Measurements from ENCODE around the gene RBFOX1. TPM values are rescaled to one million over a fixed set of nuclear protein-coding genes. Genes with fewer than 3 reads are reported as not detected.

The RBFOX1 gene
- total RNA-seq, 4 donors from 2014 or later, result 0.12 to 0.54 TPM; not detected in 2

GRCh38 chr16:7691533-7691932 is 358.9 kb downstream of the RBFOX1 start:
- TF ChIP-seq EP300 (IDR thresholded peaks at IDR 0.05) (no peak), POLR2A (IDR thresholded peaks at IDR 0.05) (no peak), POLR2AphosphoS5 (IDR thresholded peaks at IDR 0.05) (no peak), CTCF (IDR thresholded peaks at IDR 0.05) (no peak)
- H3K9me3 ChIP-seq, result no peaks in the 10 kb centered on the region
- no peaks in the 10 kb centered on the region for H3K27me3 ChIP-seq
- H3K4me3 ChIP-seq, result no peak overlapping the region
- WGBS, 2 donors (ENCODE audit: low coverage in 1 of 2), result 81 to 86% methylated on average over 4 of the region's 4 CpGs
- no peak for ATAC-seq
- no peaks in the 10 kb centered on the region for H3K4me1 ChIP-seq
- H3K36me3 ChIP-seq, result no peaks in the 10 kb centered on the region
- H3K27ac ChIP-seq, result no peak overlapping the region

DNA sequence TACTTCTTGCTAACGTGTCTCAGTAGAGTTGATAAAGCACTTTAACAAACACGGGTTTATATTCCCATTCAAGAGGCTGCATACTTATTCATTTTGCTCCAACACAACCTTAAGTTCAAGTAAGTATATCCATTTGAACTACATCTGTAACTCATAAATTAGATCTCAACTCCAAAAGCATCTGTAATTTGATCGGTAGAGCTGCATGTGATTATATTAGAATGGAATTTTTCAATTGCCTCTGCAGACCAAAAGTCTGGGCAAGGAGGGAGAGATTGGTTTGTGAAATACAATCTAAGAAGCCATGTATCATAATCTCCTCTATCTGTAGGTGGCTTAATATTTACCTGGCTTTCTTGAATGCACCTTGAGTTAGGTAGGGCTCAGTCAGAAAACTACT is 371.0 kb downstream of the RBFOX1 start:
- H3K4me1 ChIP-seq, result no peaks in the 10 kb centered on the region
- TF ChIP-seq POLR2AphosphoS5 (IDR thresholded peaks at IDR 0.05) (no peak), POLR2A (IDR thresholded peaks at IDR 0.05) (no peak), CTCF (IDR thresholded peaks at IDR 0.05) (no peak), EP300 (IDR thresholded peaks at IDR 0.05) (no peak)

DNA sequence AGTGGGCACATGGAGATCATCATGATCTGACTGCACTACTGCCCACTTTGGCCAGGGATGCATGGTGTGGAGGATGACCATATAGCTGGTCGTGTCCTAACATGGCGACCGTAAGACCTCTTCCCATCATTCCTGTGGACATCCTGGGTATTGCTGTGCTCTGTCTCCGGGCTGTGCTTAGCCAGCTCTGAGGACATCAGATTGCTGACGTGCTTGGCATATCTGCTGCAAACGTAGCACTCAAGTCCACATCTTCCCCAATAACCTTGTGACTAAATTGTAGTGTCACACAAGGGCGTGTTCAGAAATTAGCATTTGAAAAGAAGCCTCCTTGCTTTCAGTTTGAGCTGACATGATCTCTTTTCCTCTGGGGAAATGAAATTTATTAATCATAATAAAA is 373.2 kb downstream of the RBFOX1 start:
- Histone ChIP-seq H3K27ac (no peak overlapping the region), H3K9me3 (peaks cover 0 to 24% (median 0%) of the 10 kb centered on the region in 3 donors), H3K4me1 (no peaks in the 10 kb centered on the region), H3K4me3 (no peak overlapping the region), H3K36me3 (no peaks in the 10 kb centered on the region), H3K27me3 (no peaks in the 10 kb centered on the region)
- no peak for ATAC-seq
- TF ChIP-seq POLR2A (IDR thresholded peaks at IDR 0.05) (no peak), EP300 (IDR thresholded peaks at IDR 0.05) (no peak), POLR2AphosphoS5 (IDR thresholded peaks at IDR 0.05) (no peak)
- 60% methylated on average over 2 of the region's 7 CpGs; no CpG with 5 or more reads in 1 of the 2 donors for WGBS, 2 donors (ENCODE audit: low coverage in 1 of 2)

More for the DNA sequence above, 371.0 kb downstream of the RBFOX1 start:
- no peaks in the 10 kb centered on the region for H3K36me3 ChIP-seq
- WGBS, 2 donors (ENCODE audit: low coverage in 1 of 2), result 76 to 80% methylated on average over 3 of the region's 3 CpGs
- no peak for ATAC-seq
- H3K9me3 ChIP-seq, result peaks cover 0 to 12% (median 0%) of the 10 kb centered on the region in 3 donors
- H3K27me3 ChIP-seq, result no peaks in the 10 kb centered on the region
- H3K4me3 ChIP-seq, result no peak overlapping the region
- H3K27ac ChIP-seq, result no peak overlapping the region

DNA sequence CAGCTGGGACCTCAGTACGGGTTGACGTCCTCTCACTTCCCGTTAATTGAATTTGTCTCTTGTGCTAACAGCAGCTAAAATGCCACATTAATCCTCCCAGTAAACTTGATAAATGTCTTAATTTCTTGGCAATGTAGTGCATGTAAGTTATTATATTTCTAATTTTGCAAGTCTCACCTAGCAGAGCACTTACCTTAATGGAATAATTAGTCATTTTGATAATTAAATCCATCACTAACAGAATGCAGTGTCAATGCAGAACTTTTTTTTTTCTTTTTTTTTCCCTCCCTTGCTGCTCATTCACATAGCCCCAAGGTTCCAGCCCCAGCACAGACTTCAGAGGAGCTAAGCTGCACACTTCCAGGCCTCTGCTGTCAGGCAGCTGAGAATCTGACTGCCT is 376.5 kb downstream of the RBFOX1 start:
- Histone ChIP-seq H3K27ac (no peak overlapping the region), H3K27me3 (no peaks in the 10 kb centered on the region), H3K4me3 (no peak overlapping the region), H3K36me3 (no peaks in the 10 kb centered on the region), H3K9me3 (peaks cover 0 to 18% (median 0%) of the 10 kb centered on the region in 3 donors), H3K4me1 (no peaks in the 10 kb centered on the region)
- 54 to 78% methylated on average over 2 to 3 of the region's 3 CpGs for WGBS, 2 donors (ENCODE audit: low coverage in 1 of 2)
- no peak for ATAC-seq
- TF ChIP-seq CTCF (IDR thresholded peaks at IDR 0.05) (no peak), POLR2AphosphoS5 (IDR thresholded peaks at IDR 0.05) (no peak), EP300 (IDR thresholded peaks at IDR 0.05) (no peak), POLR2A (IDR thresholded peaks at IDR 0.05) (no peak)

GRCh38 chr16:7713244-7713643 is 380.6 kb downstream of the RBFOX1 start:
- no peaks in the 10 kb centered on the region for H3K27me3 ChIP-seq
- H3K27ac ChIP-seq, result no peak overlapping the region
- H3K36me3 ChIP-seq, result no peaks in the 10 kb centered on the region
- TF ChIP-seq POLR2AphosphoS5 (IDR thresholded peaks at IDR 0.05), result no peak
- TF ChIP-seq EP300 (IDR thresholded peaks at IDR 0.05), result no peak
- 58 to 72% methylated on average over 2 of the region's 2 CpGs for whole genome bisulfite sequencing, 2 donors (ENCODE audit: low coverage in 1 of 2)
- no peak overlapping the region for H3K4me3 ChIP-seq
- peaks cover 0 to 17% (median 0%) of the 10 kb centered on the region in 3 donors for H3K9me3 ChIP-seq
- H3K4me1 ChIP-seq, result no peaks in the 10 kb centered on the region
- no peak for ATAC-seq

- Histone ChIP-seq H3K9me3 (peaks cover 0 to 1% (median 0%) of the 10 kb centered on the region in 3 donors), H3K4me1 (no peaks in the 10 kb centered on the region), H3K4me3 (no peak overlapping the region), H3K36me3 (no peaks in the 10 kb centered on the region), H3K27me3 (no peaks in the 10 kb centered on the region), H3K27ac (no peak overlapping the region)
- ATAC-seq, result no peak
- 69 to 75% methylated on average over 2 of the region's 2 CpGs for WGBS, 2 donors (ENCODE audit: low coverage in 1 of 2)
- TF ChIP-seq CTCF (IDR thresholded peaks at IDR 0.05) (no peak), POLR2AphosphoS5 (IDR thresholded peaks at IDR 0.05) (no peak), EP300 (IDR thresholded peaks at IDR 0.05) (no peak), POLR2A (IDR thresholded peaks at IDR 0.05) (no peak)
These were observed 382.1 kb downstream of the RBFOX1 start for GRCh38 chr16:7714775-7715174.
